H1 (cell line): ENCODE results near the gene DYNC1I1. TPM values are rescaled to one million over a fixed set of nuclear protein-coding genes. Genes with fewer than 3 reads are reported as not detected.

ENCODE experiments used
- CTCF ChIA-PET: fragments of 300-600 bp; sonication (Branson Sonifier 250); formaldehyde crosslinking; loops from one replicate; lab custom pipeline; 2021; ENCODE audit not compliant: partially characterized antibody; lab: Charles Lee
- POLR2A ChIA-PET: fragments of 300-600 bp; sonication (Branson Sonifier 250); formaldehyde crosslinking; loops from one replicate; lab custom pipeline; 2021; ENCODE audit warnings: inconsistent platforms; ENCODE audit not compliant: partially characterized antibody; lab: Charles Lee
- DNase-seq, 2 experiments: peaks; one replicate each; pipeline versions ENCODE4 v3.0.0 to v3.0.0-alpha.2; 2010 to 2022; ENCODE audit warnings: low spot score in 2 of 2, low read depth in 1 of 2, mixed read lengths in 1 of 2
- FAIRE-seq: peaks from 2 replicates; lab custom pipeline; 2011; peaks lifted over from hg19 to GRCh38; lab: Jason Lieb, UNC
- H2AFZ ChIP-seq: 2 replicates; pipeline ENCODE4 v1.8.1; 2012; ENCODE audit warnings: low read length, inconsistent platforms
- H2AK5ac ChIP-seq: 2 replicates; pipeline ENCODE4 v1.6.1; 2013; ENCODE audit warnings: low read depth, low read length
- H2BK120ac ChIP-seq: replicated peaks from 2 replicates; pipeline ENCODE3; 2013; ENCODE audit warnings: low read depth, low read length, inconsistent platforms
- H2BK12ac ChIP-seq: 2 replicates; pipeline ENCODE4 v1.6.1; 2013; ENCODE audit warnings: low read depth, low read length
- H2BK15ac ChIP-seq: 2 replicates; pipeline ENCODE4 v1.6.1; 2013; ENCODE audit warnings: low read length
- H2BK20ac ChIP-seq: 2 replicates; pipeline ENCODE4 v1.6.1; 2013; ENCODE audit warnings: low read length
- H2BK5ac ChIP-seq: 2 replicates; pipeline ENCODE4 v1.6.1; 2013; ENCODE audit warnings: low read depth, low read length
- H3K14ac ChIP-seq: 2 replicates; pipeline ENCODE4 v1.6.1; 2013; ENCODE audit warnings: inconsistent platforms; ENCODE audit not compliant: insufficient read length
- H3K18ac ChIP-seq: 2 replicates; pipeline ENCODE4 v1.6.1; 2013; ENCODE audit warnings: low read length; ENCODE audit errors: extremely low read depth
- H3K23ac ChIP-seq: 2 replicates; pipeline ENCODE4 v1.6.1; 2013; ENCODE audit warnings: inconsistent platforms; ENCODE audit not compliant: insufficient read length
- H3K23me2 ChIP-seq: 2 replicates; pipeline ENCODE4 v1.6.1; 2013; ENCODE audit warnings: low read depth, low read length
- H3K27ac ChIP-seq: 2 replicates; pipeline ENCODE4 v1.6.1; 2011; ENCODE audit warnings: low read depth, low read length, inconsistent platforms
- H3K27me3 ChIP-seq, 4 experiments: replicated peaks in 1 of 4; 1 replicate in 1 of 4; 2 replicates in 3 of 4; pipeline versions ENCODE4 v1.6.1 to v1.8.1; 2011 to 2013; ENCODE audit warnings: low read length in 3 of 4, mild to moderate bottlenecking in 3 of 4, inconsistent platforms in 2 of 4, mixed read lengths in 2 of 4, moderate library complexity in 1 of 4; ENCODE audit not compliant: control insufficient read depth in 3 of 4, insufficient read depth in 3 of 4; ENCODE audit errors: extremely low read depth in 1 of 4
- H3K36me3 ChIP-seq, 4 experiments: 2 replicates each; pipeline versions ENCODE4 v1.6.1 to v1.8.1; 2011 to 2013; ENCODE audit warnings: mild to moderate bottlenecking in 4 of 4, low read length in 3 of 4, moderate library complexity in 2 of 4, control low read depth in 1 of 4, inconsistent platforms in 1 of 4; ENCODE audit not compliant: insufficient read depth in 4 of 4, control insufficient read depth in 2 of 4
- H3K4ac ChIP-seq: replicated peaks from 2 replicates; pipeline ENCODE3; 2013; ENCODE audit warnings: low read length, low read depth, mixed read lengths, inconsistent platforms; ENCODE audit not compliant: insufficient read length
- H3K4me1 ChIP-seq, 4 experiments: replicated peaks in 1 of 4; 1 replicate in 1 of 4; 2 replicates in 3 of 4; pipeline versions ENCODE4 v1.6.1 to v1.8.1; 2011 to 2013; ENCODE audit warnings: low read length in 3 of 4, inconsistent platforms in 2 of 4, mixed read lengths in 1 of 4; ENCODE audit not compliant: insufficient read depth in 4 of 4, control insufficient read depth in 3 of 4
- H3K4me2 ChIP-seq, 2 experiments: 2 replicates each; pipeline versions ENCODE4 v1.6.1 to v1.8.1; 2011 to 2013; ENCODE audit warnings: low read depth in 2 of 2, low read length in 2 of 2, control low read depth in 1 of 2, inconsistent platforms in 1 of 2, mild to moderate bottlenecking in 1 of 2; ENCODE audit not compliant: insufficient read depth in 1 of 2
- H3K4me3 ChIP-seq, 4 experiments: fragments of 200-600, 300-600 bp in 1 of 4; sonication (generic), shearing (Covaris generic), sonication (Bioruptor Twin) in 1 of 4; 2 replicates each; pipeline versions ENCODE4 v1.5.1 to v1.8.1; 2011 to 2016; ENCODE audit warnings: low read length in 4 of 4, low read depth in 3 of 4, control low read depth in 2 of 4, inconsistent platforms in 2 of 4, mild to moderate bottlenecking in 2 of 4, mixed read lengths in 1 of 4, moderate library complexity in 1 of 4; ENCODE audit not compliant: insufficient read depth in 2 of 4; ENCODE audit errors: extremely low read depth in 1 of 4
- H3K56ac ChIP-seq: replicated peaks from 2 replicates; pipeline ENCODE3; 2013; ENCODE audit warnings: low read depth, mild to moderate bottlenecking, mixed read lengths, low read length, inconsistent platforms; ENCODE audit not compliant: insufficient read length
- H3K79me1 ChIP-seq: 2 replicates; pipeline ENCODE4 v1.6.1; 2013; ENCODE audit warnings: low read depth, low read length, control low read depth
- H3K79me2 ChIP-seq, 2 experiments: 2 replicates each; pipeline versions ENCODE4 v1.6.1 to v1.8.1; 2012 to 2013; ENCODE audit warnings: low read length in 2 of 2, mild to moderate bottlenecking in 2 of 2, inconsistent platforms in 1 of 2; ENCODE audit not compliant: insufficient read depth in 2 of 2, control insufficient read depth in 1 of 2
- H3K9ac ChIP-seq, 4 experiments: replicated peaks in 1 of 4; 1 replicate in 1 of 4; 2 replicates in 3 of 4; pipeline versions ENCODE4 v1.6.1 to v1.8.1; 2011 to 2013; ENCODE audit warnings: low read depth in 3 of 4, low read length in 3 of 4, control low read depth in 2 of 4, mild to moderate bottlenecking in 2 of 4, moderate library complexity in 2 of 4, inconsistent platforms in 1 of 4; ENCODE audit errors: extremely low read depth in 1 of 4
- H3K9me3 ChIP-seq, 2 experiments: 2 replicates each; pipeline versions ENCODE4 v1.6.1 to v1.8.1; 2012 to 2013; ENCODE audit warnings: mild to moderate bottlenecking in 2 of 2, moderate library complexity in 2 of 2, control low read depth in 1 of 2, inconsistent platforms in 1 of 2, low read depth in 1 of 2, low read length in 1 of 2, mixed read lengths in 1 of 2; ENCODE audit not compliant: insufficient read depth in 2 of 2
- H4K20me1 ChIP-seq, 2 experiments: replicated peaks in 1 of 2; 2 replicates each; pipeline versions ENCODE3 to v1.8.1; 2011 to 2013; ENCODE audit warnings: inconsistent platforms in 2 of 2, low read length in 2 of 2, mild to moderate bottlenecking in 1 of 2; ENCODE audit not compliant: insufficient read depth in 2 of 2, control insufficient read depth in 1 of 2
- H4K5ac ChIP-seq: 2 replicates; pipeline ENCODE4 v1.6.1; 2013; ENCODE audit warnings: low read length, low read depth, mixed read lengths, inconsistent platforms; ENCODE audit not compliant: insufficient read length
- H4K8ac ChIP-seq: 2 replicates; pipeline ENCODE4 v1.8.0; 2013; ENCODE audit warnings: mild to moderate bottlenecking, moderate library complexity, low read length, inconsistent platforms; ENCODE audit not compliant: insufficient read depth; ENCODE audit errors: extremely low read depth
- H4K91ac ChIP-seq: replicated peaks from 2 replicates; pipeline ENCODE3; 2013; ENCODE audit warnings: low read length, mixed read lengths, inconsistent platforms; ENCODE audit not compliant: insufficient read length
- ASH2L ChIP-seq: fragments of 200-600, 300-600 bp; sonication (generic); IDR thresholded peaks from one replicate; pipeline ENCODE4 v1.7.1; 2017; ENCODE audit warnings: low read length
- CBX5 ChIP-seq: fragments of 300-800, 300-1000 bp; sonication (generic); IDR thresholded peaks from 2 replicates; pipeline ENCODE4 v1.7.1; 2016; ENCODE audit warnings: antibody characterized with exemption, low read length, low read depth
- E2F6 ChIP-seq: IDR thresholded peaks from 2 replicates; pipeline ENCODE4 v1.6.1; 2012; ENCODE audit warnings: inconsistent platforms
- GABPA ChIP-seq: IDR thresholded peaks from 2 replicates; pipeline ENCODE4 v1.6.1; 2011; ENCODE audit warnings: mild to moderate bottlenecking, low read length, moderate library complexity, borderline replicate concordance; ENCODE audit not compliant: insufficient read depth
- HDAC2 ChIP-seq, 2 experiments: fragments of 300-600 bp in 1 of 2; sonication (generic) in 1 of 2; IDR thresholded peaks; 2 replicates each; pipeline ENCODE4 v1.6.1; 2011 to 2012; ENCODE audit warnings: low read depth in 2 of 2, low read length in 2 of 2, mild to moderate bottlenecking in 2 of 2, moderate library complexity in 2 of 2, borderline replicate concordance in 1 of 2, inconsistent platforms in 1 of 2
- HDAC6 ChIP-seq: IDR thresholded peaks from one replicate; pipeline ENCODE4 v1.7.1; 2012; ENCODE audit warnings: low read depth, mild to moderate bottlenecking, inconsistent platforms, low read length, moderate library complexity
- JUN ChIP-seq: IDR thresholded peaks from 2 replicates; pipeline ENCODE4 v1.6.1; 2011; ENCODE audit warnings: low read depth, mild to moderate bottlenecking, improper control_type of control experiment, low read length
- JUND ChIP-seq: IDR thresholded peaks from 2 replicates; pipeline ENCODE4 v1.6.1; 2011; ENCODE audit warnings: mild to moderate bottlenecking, improper control_type of control experiment, low read length
- MAFK ChIP-seq: IDR thresholded peaks from 2 replicates; pipeline ENCODE4 v1.6.1; 2012; ENCODE audit warnings: low read depth, mild to moderate bottlenecking, improper control_type of control experiment, low read length
- RAD21 ChIP-seq, 2 experiments: IDR thresholded peaks in 1 of 2; conservative IDR thresholded peaks in 1 of 2; 2 replicates each; pipeline ENCODE4 v1.6.1; 2011; ENCODE audit warnings: low read depth in 2 of 2, low read length in 2 of 2, improper control_type of control experiment in 1 of 2, inconsistent platforms in 1 of 2, mild to moderate bottlenecking in 1 of 2, moderate library complexity in 1 of 2
- RBBP5 ChIP-seq: IDR thresholded peaks from 2 replicates; pipeline ENCODE4 v1.7.1; 2012; ENCODE audit warnings: low read depth, mild to moderate bottlenecking, inconsistent platforms, low read length, moderate library complexity, borderline replicate concordance
- SP2 ChIP-seq: IDR thresholded peaks from 2 replicates; pipeline ENCODE4 v1.6.1; 2012; ENCODE audit warnings: mild to moderate bottlenecking, low read length, inconsistent platforms
- ZNF274 ChIP-seq: IDR thresholded peaks from 2 replicates; pipeline ENCODE4 v1.7.0; 2012; ENCODE audit warnings: low read length, borderline replicate concordance; ENCODE audit errors: extremely low read depth
- WGBS, 2 experiments: shearing (Covaris generic) in 1 of 2; methylation state at CpG; one replicate each; pipeline versions ENCODE4 v1.1.6 to v1.1.7; 2013 to 2015; ENCODE audit warnings: low lambda C conversion rate in 2 of 2, mixed read lengths in 2 of 2, inconsistent platforms in 1 of 2, low coverage in 1 of 2, missing lambda C conversion rate in 1 of 2; ENCODE audit not compliant: insufficient replicate concordance in 2 of 2, insufficient coverage in 1 of 2, insufficient read length in 1 of 2; ENCODE audit errors: extremely low coverage in 1 of 2, missing lambda C conversion rate in 1 of 2; 5-methylcytosine and 5-hydroxymethylcytosine counted together
- polyA plus RNA-seq, 7 experiments: library from polyadenylated mRNA; depleted of rRNA in 3 of 7; stranded (reverse) in 5 of 7; unstranded in 2 of 7; fragments of >200 nt in 5 of 7; fragments of 200-250 nt in 2 of 7; gene quantifications; 1 replicate in 5 of 7; 2 replicates in 1 of 7; 4 replicates in 1 of 7; pipeline versions ENCODE4 v1.2.1 to v1.2.3, GENCODE V29; 2011 to 2013; ENCODE audit warnings: missing spikeins in 2 of 7, mixed read lengths in 2 of 7
- total RNA-seq: library from RNA; stranded (reverse); fragmentation: NEBNext Ultra II Directional; extraction: Animal tissue kit (Norgen Biotek cat#: 25700); gene quantifications from 2 replicates; pipeline ENCODE4 v1.2.1, GENCODE V29; 2021

The DYNC1I1 gene
- total and polyA plus RNA-seq, 2 of the 8 experiments (the other 6 are each of a cell fraction or from before 2014, with no cell fraction given): 0.45 to 0.58 TPM

GRCh38 chr7:95905167-95905566 is 132.8 kb downstream of the DYNC1I1 start:
- Histone ChIP-seq H4K8ac (no peak overlapping the region), H3K23ac (no peak overlapping the region), H3K4me1 (peaks cover 2 to 8% (median 4%) of the 10 kb centered on the region in 4 experiments; a peak in 4 of 7 replicates), H3K56ac (no peak overlapping the region), H4K20me1 (no peaks in the 10 kb centered on the region), H3K36me3 (no peaks in the 10 kb centered on the region), H3K14ac (no peak overlapping the region), H2BK12ac (no peak overlapping the region), H3K4me3 (no peak overlapping the region), H2BK15ac (no peak overlapping the region), H3K27me3 (peaks cover 0 to 3% (median 0%) of the 10 kb centered on the region in 4 experiments; a peak in 1 of 7 replicates), H3K27ac (no peak overlapping the region), H2BK20ac (no peak overlapping the region), H3K9ac (no peak overlapping the region), H3K79me1 (no peaks in the 10 kb centered on the region), H3K79me2 (no peaks in the 10 kb centered on the region), H2AK5ac (no peak overlapping the region), H3K23me2 (no peaks in the 10 kb centered on the region), H3K4ac (no peak overlapping the region), H3K18ac (no peak overlapping the region), H2BK120ac (no peak overlapping the region), H2BK5ac (no peak overlapping the region), H3K9me3 (no peaks in the 10 kb centered on the region), H2AFZ (no peak overlapping the region), H4K91ac (no peak overlapping the region), H3K4me2 (no peak overlapping the region), H4K5ac (no peak overlapping the region)
- DNase-seq: no peak
- ChIA-PET POLR2A (no interaction called here), CTCF (interaction anchor here (1.1 to 4.9 kb wide), 4 partner anchors 9 to 182 kb away, joined by 3 to 25 read pairs (median 4); no protein-coding TSS in a partner anchor)
- WGBS, 2 experiments: 71% methylated on average over 3 of the region's 3 CpGs; no CpG with 5 or more reads in 1 of the 2 experiments
- no peak for FAIRE-seq
- no peak for TF ChIP-seq HDAC2 (IDR thresholded peaks at IDR 0.05; ENCODE audit: borderline replicate concordance in 1 of 2, low read depth in 2 of 2, low read length in 2 of 2)
- TF ChIP-seq SP2: no peak
- no peak for TF ChIP-seq E2F6
- TF ChIP-seq JUN: no peak
- no peak for TF ChIP-seq RAD21 (IDR thresholded peaks at IDR 0.05 in 1 of 2, conservative IDR thresholded peaks at IDR 0.05 in 1 of 2; ENCODE audit: low read depth in 2 of 2, low read length in 2 of 2)
- no peak for TF ChIP-seq MAFK
- no peak for TF ChIP-seq RBBP5
- no peak for TF ChIP-seq GABPA
- TF ChIP-seq ASH2L: no peak
- TF ChIP-seq CBX5: no peak
- no peak for TF ChIP-seq HDAC6
- TF ChIP-seq ZNF274: no peak
- TF ChIP-seq JUND: no peak
